ENCODE data around the gene NOL12.

GRCh38 chr22:37672920-37673455, 13.2 kb upstream of the NOL12 start:
- TF ChIP-seq CTCF (conservative IDR thresholded peaks at IDR 0.05; ENCODE audit: low read depth, low read length), result no peak
- TF ChIP-seq EZH2 (IDR thresholded peaks at IDR 0.05; ENCODE audit: low read length, unreplicated experiment), result no peak

Data from PC-3 (cell line).